Memory B cell (primary cell): ENCODE measurements around the gene ADH1A.

Experiments used
- ATAC-seq: fragments of 150-1000 bp; cut with Tn5 transposase; 2 replicates; pipeline ENCODE4 v1.10.0; 2021; ENCODE audit warnings: low read depth, mild to moderate bottlenecking, moderate library complexity
- DNase-seq, 2 donors: peaks; one replicate each; pipeline ENCODE4 v3.0.0; 2022; ENCODE audit warnings: low spot score in 2 of 2
- H3K27ac Mint-ChIP-seq: one replicate; pipeline ENCODE4 v1.8.0; 2022; ENCODE audit warnings: mild to moderate bottlenecking, moderate library complexity, mixed read lengths
- H3K27me3 Mint-ChIP-seq: one replicate; pipeline ENCODE4 v1.8.0; 2022; ENCODE audit warnings: mixed read lengths
- H3K36me3 Mint-ChIP-seq: one replicate; pipeline ENCODE4 v1.8.0; 2022; ENCODE audit warnings: mild to moderate bottlenecking, mixed read lengths
- H3K4me1 Mint-ChIP-seq: one replicate; pipeline ENCODE4 v1.8.0; 2022; ENCODE audit warnings: mixed read lengths
- H3K4me3 Mint-ChIP-seq: one replicate; pipeline ENCODE4 v1.8.0; 2022; ENCODE audit warnings: mild to moderate bottlenecking, moderate library complexity, mixed read lengths
- H3K9me3 Mint-ChIP-seq: one replicate; pipeline ENCODE4 v1.8.0; 2022; ENCODE audit warnings: mixed read lengths

Gene ADH1A

DNA sequence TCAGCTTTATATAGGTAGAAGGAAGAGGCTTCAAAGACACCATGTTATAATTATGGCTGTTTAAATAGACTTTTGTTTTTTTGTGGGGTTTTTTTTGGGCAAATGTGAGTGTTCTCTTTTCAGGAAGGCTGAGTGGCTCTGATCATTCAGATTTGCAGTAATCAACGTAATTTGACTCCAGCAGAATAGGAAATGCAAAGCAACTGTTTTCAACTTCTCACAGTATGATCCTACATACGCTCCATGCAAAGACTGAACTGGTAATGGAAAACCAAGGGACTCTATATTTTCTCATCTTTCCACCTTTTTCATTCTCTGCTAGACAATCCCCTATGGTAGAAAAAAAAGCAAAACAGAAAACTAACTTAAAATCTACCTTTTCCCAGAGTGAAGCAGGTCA lies 19.6 kb upstream of the ADH1A start:
- H3K4me1 Mint-ChIP-seq = no peaks in the 10 kb centered on the region
- ATAC-seq (no peak), DNase-seq (no peak)
- no peaks in the 10 kb centered on the region for H3K9me3 Mint-ChIP-seq
- H3K27me3 Mint-ChIP-seq = no peaks in the 10 kb centered on the region
- no peak overlapping the region for H3K27ac Mint-ChIP-seq
- no peak overlapping the region for H3K4me3 Mint-ChIP-seq
- H3K36me3 Mint-ChIP-seq = no peaks in the 10 kb centered on the region

DNA sequence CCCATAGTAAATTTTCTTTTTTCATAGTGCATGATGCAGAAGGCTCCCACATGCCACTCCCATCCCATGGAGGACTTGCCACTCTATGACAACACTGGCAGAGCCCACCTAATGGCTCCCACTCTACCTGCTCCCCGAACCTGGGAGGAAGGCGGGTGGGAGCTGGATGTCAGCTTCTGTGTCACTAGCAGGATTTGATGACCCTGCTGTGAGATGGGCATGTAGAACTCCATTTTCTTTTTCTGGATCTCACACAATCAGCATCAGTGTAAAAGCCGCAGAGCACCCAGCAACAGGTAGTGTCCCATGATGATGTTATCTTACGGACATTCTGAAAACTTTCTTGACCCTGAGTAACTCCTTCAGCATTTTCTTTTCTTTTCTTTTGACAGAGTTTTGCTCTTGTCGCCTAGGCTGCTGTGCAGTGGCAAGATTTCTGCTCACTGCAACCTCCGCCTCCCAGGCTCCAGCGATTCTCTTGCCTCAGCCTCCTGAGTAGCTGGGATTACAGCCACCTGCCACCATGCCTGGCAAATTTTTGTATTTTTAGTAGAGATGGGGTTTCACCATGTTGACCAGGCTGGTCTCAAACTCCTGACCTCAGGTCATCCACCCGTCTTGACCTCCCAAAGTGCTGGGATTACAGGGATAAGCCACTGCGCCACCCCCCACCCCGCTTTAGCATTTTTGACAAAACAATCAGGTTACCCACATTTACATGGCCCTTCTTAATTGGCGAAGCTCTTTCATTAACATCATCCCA lies 15.0 kb upstream of the ADH1A start:
- Mint-ChIP-seq H3K4me3 (no peak overlapping the region), H3K9me3 (no peaks in the 10 kb centered on the region), H3K27me3 (no peaks in the 10 kb centered on the region), H3K36me3 (no peaks in the 10 kb centered on the region), H3K27ac (no peak overlapping the region), H3K4me1 (no peaks in the 10 kb centered on the region)
- no peak for DNase-seq
- ATAC-seq = no peak

DNA sequence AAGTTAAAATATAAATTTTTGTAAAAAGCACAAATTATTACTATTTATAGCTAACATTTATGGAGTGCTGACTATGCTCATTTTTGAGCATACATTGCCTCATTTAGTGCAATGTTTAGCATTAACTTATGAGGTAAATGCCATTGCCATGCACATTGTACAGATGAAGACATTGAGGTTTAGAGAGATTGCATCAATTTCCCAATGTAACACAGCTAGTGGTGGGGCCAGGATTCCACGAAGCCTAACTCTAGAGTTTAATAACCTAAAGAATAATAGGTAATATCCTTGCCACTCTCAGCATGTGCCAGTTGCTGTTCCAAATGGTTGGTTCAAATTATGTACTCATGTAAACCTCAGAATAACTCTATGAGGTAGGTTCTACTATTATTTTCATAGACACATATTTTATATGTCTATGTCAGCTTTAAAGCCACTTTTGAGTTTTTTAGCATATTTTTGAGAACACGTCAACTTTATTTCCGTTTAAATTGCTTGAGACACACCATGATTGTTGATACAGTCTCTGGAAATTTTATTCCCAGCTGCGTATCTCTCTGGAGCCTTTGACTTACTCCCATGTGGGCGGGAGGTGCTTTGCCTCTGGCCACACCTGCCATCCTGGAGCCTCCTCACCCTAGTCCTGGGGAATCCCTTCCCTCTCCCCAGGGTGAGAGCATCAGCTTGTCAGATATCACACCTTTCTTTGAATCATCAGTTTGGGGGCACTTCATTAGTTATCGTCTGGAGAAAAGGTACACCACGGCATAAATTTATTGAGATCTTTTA lies 10.8 kb upstream of the ADH1A start:
- Mint-ChIP-seq H3K9me3 (peaks cover 16% of the 10 kb centered on the region), H3K4me3 (no peak overlapping the region), H3K27ac (no peak overlapping the region)

DNA sequence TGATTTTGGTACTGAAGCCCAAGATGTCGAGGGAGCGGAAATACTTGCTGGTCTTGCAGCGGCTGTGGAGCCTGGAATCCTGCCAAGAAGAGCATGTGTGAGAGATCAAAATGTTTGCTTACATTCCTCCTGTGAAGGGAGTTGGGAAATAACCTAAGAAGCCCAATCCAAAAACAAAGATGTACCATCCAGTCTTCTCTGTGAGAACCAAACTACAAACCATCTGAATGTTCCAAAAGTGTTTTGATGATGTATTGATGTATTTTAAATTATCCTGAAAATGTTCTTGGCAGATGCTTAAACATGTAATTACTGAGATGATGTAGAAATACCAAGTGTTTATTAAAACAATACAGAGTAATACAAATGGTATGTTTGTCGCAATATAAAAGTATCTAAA lies 10.1 kb upstream of the ADH1A start:
- H3K36me3 Mint-ChIP-seq = peaks cover 2% of the 10 kb centered on the region
- no peak for ATAC-seq
- H3K4me1 Mint-ChIP-seq = no peaks in the 10 kb centered on the region
- H3K27ac Mint-ChIP-seq = no peak overlapping the region
- peaks cover 20% of the 10 kb centered on the region for H3K9me3 Mint-ChIP-seq
- peaks cover 2% of the 10 kb centered on the region for H3K27me3 Mint-ChIP-seq
- H3K4me3 Mint-ChIP-seq = no peak overlapping the region
- no peak for DNase-seq

More for the DNA sequence above, 10.8 kb upstream of the ADH1A start:
- Mint-ChIP-seq H3K27me3 (no peaks in the 10 kb centered on the region), H3K36me3 (no peaks in the 10 kb centered on the region), H3K4me1 (no peaks in the 10 kb centered on the region)
- ATAC-seq (no peak), DNase-seq (no peak)

DNA sequence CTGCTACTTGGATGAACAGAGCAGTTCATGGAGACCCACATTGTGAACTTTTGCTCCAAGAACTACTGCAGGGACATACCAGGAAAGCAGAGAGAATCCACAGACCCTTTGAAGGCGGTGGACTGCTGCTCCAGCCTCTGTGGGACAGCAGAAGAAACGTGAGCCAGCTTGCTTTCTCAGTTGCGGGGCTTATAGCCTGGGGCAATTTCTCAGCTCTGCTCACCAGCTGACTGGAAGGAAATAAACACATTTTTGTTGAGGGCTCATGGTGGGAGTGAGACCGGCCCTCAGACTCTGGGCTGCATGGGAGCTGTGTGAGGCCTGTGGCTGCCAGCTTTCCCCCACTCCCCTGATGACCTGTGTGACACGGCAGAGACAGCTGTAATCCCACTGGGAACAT lies 2.6 kb upstream of the ADH1A start:
- H3K27me3 Mint-ChIP-seq = peaks cover 9% of the 10 kb centered on the region
- H3K36me3 Mint-ChIP-seq = peaks cover 4% of the 10 kb centered on the region
- ATAC-seq (no peak), DNase-seq (no peak)
- no peak overlapping the region for H3K4me3 Mint-ChIP-seq
- no peaks in the 10 kb centered on the region for H3K4me1 Mint-ChIP-seq
- peaks cover 21% of the 10 kb centered on the region for H3K9me3 Mint-ChIP-seq
- no peak overlapping the region for H3K27ac Mint-ChIP-seq

DNA sequence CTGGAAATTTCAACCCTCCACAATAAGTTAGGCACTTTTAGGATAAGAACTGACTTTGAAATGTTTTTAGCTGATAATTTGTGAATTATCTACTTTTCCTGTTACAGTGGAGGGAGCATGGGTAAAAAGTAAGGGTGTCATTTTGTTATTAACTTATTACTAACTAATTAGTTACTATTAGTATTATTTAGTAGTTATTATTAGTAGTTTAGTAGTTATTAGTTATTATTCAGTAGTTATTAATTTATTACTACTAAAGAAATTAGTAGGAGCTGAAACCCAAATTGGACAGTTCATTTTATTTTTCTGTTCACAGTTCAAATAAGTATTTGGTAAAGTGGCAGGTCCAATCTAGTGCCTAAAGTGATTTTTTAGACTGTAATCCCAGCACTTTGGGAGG lies 5.4 kb downstream of the ADH1A start:
- Mint-ChIP-seq H3K36me3 (no peaks in the 10 kb centered on the region), H3K4me3 (no peak overlapping the region), H3K9me3 (no peaks in the 10 kb centered on the region), H3K27ac (no peak overlapping the region), H3K27me3 (peaks cover 3% of the 10 kb centered on the region), H3K4me1 (no peaks in the 10 kb centered on the region)
- ATAC-seq = no peak
- no peak for DNase-seq

DNA sequence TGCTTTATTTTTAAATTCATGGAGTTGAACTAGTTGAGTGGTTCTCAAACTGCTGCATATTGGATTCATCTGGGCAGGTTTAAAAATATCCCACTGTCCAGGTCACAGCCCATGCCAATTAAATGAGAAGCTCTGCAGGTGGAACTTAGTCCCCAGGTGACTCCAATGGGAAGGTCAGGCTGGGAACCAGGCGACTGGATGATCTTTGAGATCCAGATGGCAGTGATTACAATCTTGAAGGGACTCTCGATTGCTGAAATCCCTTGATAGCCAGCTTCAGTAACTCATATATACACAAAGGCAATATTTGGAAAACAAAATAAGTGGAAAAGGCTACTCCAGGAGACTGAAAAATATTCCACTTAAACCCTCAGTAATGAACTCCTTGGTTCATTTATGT lies 8.1 kb downstream of the ADH1A start:
- no peaks in the 10 kb centered on the region for H3K4me1 Mint-ChIP-seq
- DNase-seq (no peak), ATAC-seq (no peak)
- no peak overlapping the region for H3K4me3 Mint-ChIP-seq
- no peaks in the 10 kb centered on the region for H3K36me3 Mint-ChIP-seq
- H3K9me3 Mint-ChIP-seq = no peaks in the 10 kb centered on the region
- peaks cover 5% of the 10 kb centered on the region for H3K27me3 Mint-ChIP-seq
- H3K27ac Mint-ChIP-seq = no peak overlapping the region

DNA sequence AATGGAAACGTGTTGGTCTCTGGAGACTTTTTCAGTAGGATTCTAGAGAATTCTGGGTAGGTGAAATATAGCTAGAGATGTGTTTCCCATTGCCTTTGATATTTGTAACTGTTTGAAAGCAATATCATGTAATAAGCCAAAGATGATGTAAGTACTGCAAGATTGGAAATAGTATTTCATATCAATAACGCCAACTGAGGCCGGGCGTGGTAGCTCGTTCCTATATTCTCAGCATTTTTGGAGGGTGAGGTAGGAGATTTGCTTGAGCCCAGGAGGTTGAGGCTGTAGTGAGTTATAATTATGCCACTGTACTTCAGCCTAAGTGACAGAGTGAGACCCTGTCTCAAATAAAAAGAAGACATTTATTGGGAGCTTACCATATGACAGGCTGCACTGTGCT lies 9.5 kb downstream of the ADH1A start:
- H3K36me3 Mint-ChIP-seq = no peaks in the 10 kb centered on the region
- no peaks in the 10 kb centered on the region for H3K9me3 Mint-ChIP-seq
- H3K4me1 Mint-ChIP-seq = no peaks in the 10 kb centered on the region
- no peak overlapping the region for H3K4me3 Mint-ChIP-seq
- H3K27me3 Mint-ChIP-seq = peaks cover 5% of the 10 kb centered on the region
- DNase-seq (no peak), ATAC-seq (no peak)
- no peak overlapping the region for H3K27ac Mint-ChIP-seq

DNA sequence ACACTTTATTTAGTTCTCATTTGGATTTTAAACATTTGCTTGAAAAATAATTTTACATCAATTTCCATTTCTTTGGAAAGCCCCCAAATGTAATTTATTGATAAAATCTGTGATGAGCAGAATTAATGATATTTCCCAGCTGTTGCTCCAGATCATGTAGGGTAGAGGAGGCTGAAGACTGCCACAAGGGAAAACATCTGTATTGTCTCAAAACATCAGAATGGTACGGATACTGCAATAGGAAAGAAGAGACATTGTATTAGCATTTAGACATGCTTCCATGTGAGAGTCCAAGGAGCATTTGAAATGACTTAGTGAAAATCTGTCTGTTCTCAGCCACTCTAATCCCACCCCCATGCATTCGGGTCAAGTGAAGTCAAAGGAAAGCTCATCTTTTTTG lies 14.4 kb downstream of the ADH1A start:
- Mint-ChIP-seq H3K4me3 (no peak overlapping the region), H3K36me3 (no peaks in the 10 kb centered on the region), H3K27ac (no peak overlapping the region), H3K9me3 (no peaks in the 10 kb centered on the region), H3K27me3 (peaks cover 4% of the 10 kb centered on the region), H3K4me1 (no peaks in the 10 kb centered on the region)
- no peak for DNase-seq
- no peak for ATAC-seq

DNA sequence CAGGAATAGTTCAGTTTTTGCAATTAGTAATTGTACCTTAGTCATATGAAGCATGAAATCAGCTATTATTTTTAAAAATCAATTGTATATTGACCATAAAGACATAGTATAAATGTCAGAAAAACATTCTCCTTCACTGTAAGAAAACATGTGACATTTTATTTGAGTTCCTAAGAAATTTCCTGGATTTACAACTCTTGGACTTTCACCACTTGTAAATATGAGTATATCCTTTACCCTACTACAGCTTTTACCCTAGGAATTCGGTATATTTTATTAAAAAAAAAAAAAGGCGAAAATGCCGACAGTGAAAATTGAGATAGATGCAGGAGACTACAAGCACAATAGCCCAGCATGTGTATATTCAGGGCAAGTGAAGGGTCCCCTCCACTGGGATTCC lies 14.9 kb downstream of the ADH1A start:
- Mint-ChIP-seq H3K36me3 (no peaks in the 10 kb centered on the region), H3K27me3 (peaks cover 2% of the 10 kb centered on the region), H3K27ac (no peak overlapping the region), H3K9me3 (no peaks in the 10 kb centered on the region), H3K4me1 (no peaks in the 10 kb centered on the region), H3K4me3 (no peak overlapping the region)
- ATAC-seq (no peak), DNase-seq (no peak)

DNA sequence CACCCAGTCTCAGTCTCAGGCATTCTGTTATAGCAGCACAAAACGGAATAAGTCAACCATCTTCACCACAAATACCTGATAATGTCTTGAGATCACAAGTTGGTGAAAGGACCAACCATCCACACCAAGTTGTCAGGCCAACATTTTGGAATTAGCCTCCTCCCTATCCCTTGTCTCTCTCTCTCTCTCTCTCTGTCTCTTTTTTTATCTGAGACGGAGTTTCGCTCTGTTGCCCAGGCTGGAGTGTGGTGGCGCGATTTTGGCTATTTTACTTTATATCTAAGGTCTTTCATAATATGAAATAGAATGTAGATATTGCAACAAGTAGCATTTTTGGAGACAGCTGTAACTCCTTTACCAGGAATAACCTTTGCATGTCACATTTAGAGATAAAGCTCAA lies 15.7 kb downstream of the ADH1A start:
- no peaks in the 10 kb centered on the region for H3K27me3 Mint-ChIP-seq
- no peaks in the 10 kb centered on the region for H3K9me3 Mint-ChIP-seq
- H3K4me1 Mint-ChIP-seq = no peaks in the 10 kb centered on the region
- ATAC-seq (no peak), DNase-seq (no peak)
- H3K27ac Mint-ChIP-seq = no peak overlapping the region
- no peaks in the 10 kb centered on the region for H3K36me3 Mint-ChIP-seq
- no peak overlapping the region for H3K4me3 Mint-ChIP-seq

DNA sequence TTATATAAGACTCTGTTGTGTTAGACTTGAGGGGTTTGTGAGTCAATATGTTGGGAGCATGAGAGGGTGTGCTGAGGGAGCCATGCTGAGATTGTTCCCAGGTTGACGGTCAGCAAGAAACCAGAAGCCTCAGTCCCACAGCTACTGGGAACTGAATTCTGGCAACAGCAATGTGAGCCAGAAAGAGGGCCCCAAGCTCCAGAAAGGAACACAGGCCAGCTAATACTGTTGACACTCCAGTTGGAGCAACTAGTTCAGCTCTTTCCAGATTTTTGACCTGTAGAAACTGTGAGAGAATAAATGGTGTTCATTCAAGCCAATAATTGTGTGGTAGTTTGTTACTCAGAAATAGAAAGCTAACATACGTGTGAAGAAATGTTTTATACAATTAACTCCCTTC lies 17.1 kb downstream of the ADH1A start:
- Mint-ChIP-seq H3K4me3 (no peak overlapping the region), H3K27ac (no peak overlapping the region), H3K27me3 (peaks cover 2% of the 10 kb centered on the region), H3K36me3 (no peaks in the 10 kb centered on the region), H3K9me3 (no peaks in the 10 kb centered on the region), H3K4me1 (no peaks in the 10 kb centered on the region)
- no peak for ATAC-seq
- DNase-seq = no peak

DNA sequence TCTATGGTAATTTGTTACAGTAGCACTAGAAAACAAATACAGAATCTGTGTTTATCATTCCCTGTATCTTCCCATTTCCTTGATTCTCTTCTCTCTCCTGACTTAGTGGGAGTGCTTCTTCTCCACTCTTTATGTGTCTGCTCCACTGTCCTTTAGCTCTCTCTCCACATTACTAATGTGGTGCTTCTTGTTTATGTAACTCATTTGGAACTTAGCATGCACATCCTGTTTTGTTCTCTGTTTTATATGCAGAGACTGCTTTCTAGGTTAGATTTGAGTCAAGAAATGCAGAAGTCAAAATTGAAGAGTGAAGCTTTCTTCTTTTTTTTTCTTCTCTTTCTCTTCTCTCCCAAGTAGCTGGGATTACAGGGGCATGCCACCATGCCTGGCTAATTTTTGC lies 25.9 kb downstream of the ADH1A start:
- ATAC-seq (no peak), DNase-seq (no peak)
- Mint-ChIP-seq H3K9me3 (peaks cover 6% of the 10 kb centered on the region), H3K4me1 (no peaks in the 10 kb centered on the region), H3K27ac (no peak overlapping the region), H3K36me3 (peaks cover 2% of the 10 kb centered on the region), H3K4me3 (no peak overlapping the region), H3K27me3 (peaks cover 5% of the 10 kb centered on the region)

DNA sequence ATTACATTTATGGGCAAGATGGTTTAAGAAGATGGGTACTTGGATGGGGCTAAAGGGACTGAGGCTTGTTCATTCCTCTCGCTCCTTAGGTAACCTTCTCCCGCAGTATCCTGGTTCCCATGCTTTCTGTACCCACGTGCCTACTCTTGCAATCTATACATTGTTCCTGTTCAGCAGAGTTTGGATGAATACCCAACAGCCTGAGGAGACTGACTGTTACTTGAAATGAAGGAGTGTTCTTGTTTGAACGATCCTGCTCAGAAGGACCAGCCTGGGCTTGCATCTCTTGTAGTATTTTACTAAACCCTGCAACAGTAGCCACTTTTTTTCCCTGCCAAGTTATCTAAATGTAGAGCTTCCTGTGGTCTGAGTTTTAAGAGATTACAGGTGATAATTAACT lies 38.0 kb downstream of the ADH1A start:
- no peak overlapping the region for H3K27ac Mint-ChIP-seq
- no peak for DNase-seq
- no peak overlapping the region for H3K4me3 Mint-ChIP-seq
- ATAC-seq = no peak
- H3K9me3 Mint-ChIP-seq = peaks cover 2% of the 10 kb centered on the region
- no peaks in the 10 kb centered on the region for H3K4me1 Mint-ChIP-seq
- peaks cover 2% of the 10 kb centered on the region for H3K27me3 Mint-ChIP-seq
- H3K36me3 Mint-ChIP-seq = no peaks in the 10 kb centered on the region

DNA sequence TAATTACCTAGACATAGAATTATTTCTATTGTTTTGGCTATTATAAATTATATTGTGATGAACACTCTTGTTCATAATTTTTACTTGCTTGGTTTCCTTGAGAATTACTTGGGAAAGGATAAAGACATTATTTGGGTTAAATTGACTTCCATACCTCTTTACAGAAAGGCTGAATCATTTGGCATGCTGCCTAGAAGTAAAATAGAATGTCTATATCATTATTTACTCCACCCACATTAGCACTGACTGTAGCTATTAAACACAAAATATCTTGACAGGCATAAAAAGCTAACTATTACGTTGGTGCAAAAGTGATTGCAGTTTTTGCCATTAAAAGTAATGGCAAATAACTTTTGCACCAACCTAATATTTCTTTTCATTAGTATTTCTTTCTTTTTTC lies 42.1 kb downstream of the ADH1A start:
- Mint-ChIP-seq H3K36me3 (no peaks in the 10 kb centered on the region), H3K4me1 (no peaks in the 10 kb centered on the region), H3K9me3 (peaks cover 10% of the 10 kb centered on the region), H3K27me3 (peaks cover 2% of the 10 kb centered on the region), H3K27ac (no peak overlapping the region), H3K4me3 (no peak overlapping the region)
- DNase-seq (no peak), ATAC-seq (no peak)
